Colonic mucosa (tissue), 4 donors: Measurements from ENCODE around the gene RGL2. TPM values are rescaled to one million over a fixed set of nuclear protein-coding genes. Genes with fewer than 3 reads are reported as not detected.

Experiments used
- DNase-seq: peaks from one replicate; pipeline ENCODE4 v3.0.0-alpha.2; 2020
- H3K27ac ChIP-seq: fragments of 200-600 bp; one replicate; pipeline ENCODE4 v1.8.0; 2021
- H3K27me3 ChIP-seq: fragments of 200-600 bp; one replicate; pipeline ENCODE4 v1.8.0; 2021
- H3K36me3 ChIP-seq: fragments of 200-600 bp; one replicate; pipeline ENCODE4 v1.8.0; 2021
- H3K4me1 ChIP-seq: fragments of 200-600 bp; one replicate; pipeline ENCODE4 v1.8.0; 2021; ENCODE audit warnings: mild to moderate bottlenecking
- H3K4me3 ChIP-seq: fragments of 200-600 bp; one replicate; pipeline ENCODE4 v1.8.0; 2021
- H3K9ac ChIP-seq, 2 donors: one replicate each; pipeline ENCODE4 v1.7.0; 2013; ENCODE audit warnings: control low read depth in 2 of 2, low read depth in 2 of 2, low read length in 2 of 2
- H3K9me3 ChIP-seq: fragments of 200-600 bp; one replicate; pipeline ENCODE4 v1.8.0; 2021
- CTCF ChIP-seq: fragments of 200-600 bp; IDR thresholded peaks from one replicate; pipeline ENCODE4 v1.8.0; 2022; ENCODE audit warnings: antibody characterized with exemption, mild to moderate bottlenecking
- intact Hi-C: fragments of 100-400 bp; cut with DNase I; formaldehyde crosslinking; loops from one replicate; pipeline ENCODE4 v1.14.1; 2022
- total RNA-seq, 2 donors: library from RNA; stranded (reverse); fragmentation: NEBNext Ultra II Directional in 1 of 2; extraction: Animal tissue kit (Norgen Biotek cat#: 25700) in 1 of 2; gene quantifications; one replicate each; pipeline ENCODE4 v1.2.1, GENCODE V29; 2021
- donor health status: healthy.
- donor health status: DM: no; HTN: no; CAD: no.
- donor health status: DM: no; HTN: no; CAD: no.

Gene RGL2
- total RNA-seq, 2 donors from 2014 or later = 29.9 to 34.7 TPM

GRCh38 chr6:33339193-33339592 is 40.5 kb upstream of the RGL2 start:
- H3K4me1 ChIP-seq = no peaks in the 10 kb centered on the region
- no peak for DNase-seq
- no peak overlapping the region for H3K9ac ChIP-seq
- H3K27ac ChIP-seq = no peak overlapping the region
- intact Hi-C loops = no loop called here
- H3K9me3 ChIP-seq = no peaks in the 10 kb centered on the region
- no peak overlapping the region for H3K4me3 ChIP-seq
- no peaks in the 10 kb centered on the region for H3K27me3 ChIP-seq
- no peaks in the 10 kb centered on the region for H3K36me3 ChIP-seq
- no peak for TF ChIP-seq CTCF

- Histone ChIP-seq H3K9ac (no peak overlapping the region), H3K9me3 (no peaks in the 10 kb centered on the region), H3K4me3 (no peak overlapping the region), H3K36me3 (no peaks in the 10 kb centered on the region), H3K4me1 (no peaks in the 10 kb centered on the region), H3K27ac (no peak overlapping the region), H3K27me3 (no peaks in the 10 kb centered on the region)
- no peak for DNase-seq
- intact Hi-C loops = no loop called here
- no peak for TF ChIP-seq CTCF
Observed at GRCh38 chr6:33336495-33336894, 37.8 kb upstream of the RGL2 start.

GRCh38 chr6:33335916-33336315 is 37.2 kb upstream of the RGL2 start:
- DNase-seq = no peak
- Histone ChIP-seq H3K27ac (no peak overlapping the region), H3K9me3 (no peaks in the 10 kb centered on the region), H3K36me3 (no peaks in the 10 kb centered on the region), H3K4me3 (no peak overlapping the region), H3K4me1 (no peaks in the 10 kb centered on the region), H3K27me3 (no peaks in the 10 kb centered on the region), H3K9ac (no peak overlapping the region)
- no peak for TF ChIP-seq CTCF
- intact Hi-C loops = no loop called here

GRCh38 chr6:33333666-33334065 is 34.9 kb upstream of the RGL2 start:
- intact Hi-C loops = no loop called here
- no peaks in the 10 kb centered on the region for H3K27me3 ChIP-seq
- DNase-seq = no peak

GRCh38 chr6:33330736-33331135 is 32.0 kb upstream of the RGL2 start:
- Histone ChIP-seq H3K27ac (no peak overlapping the region), H3K36me3 (no peaks in the 10 kb centered on the region), H3K4me1 (no peaks in the 10 kb centered on the region), H3K9ac (no peak overlapping the region), H3K27me3 (no peaks in the 10 kb centered on the region), H3K4me3 (no peak overlapping the region), H3K9me3 (no peaks in the 10 kb centered on the region)
- intact Hi-C loops = no loop called here
- TF ChIP-seq CTCF = no peak
- DNase-seq = no peak

More at GRCh38 chr6:33333666-33334065, 34.9 kb upstream of the RGL2 start:
- TF ChIP-seq CTCF = no peak
- no peak overlapping the region for H3K4me3 ChIP-seq
- H3K9me3 ChIP-seq = no peaks in the 10 kb centered on the region
- no peaks in the 10 kb centered on the region for H3K4me1 ChIP-seq
- no peaks in the 10 kb centered on the region for H3K36me3 ChIP-seq
- H3K9ac ChIP-seq = no peak overlapping the region
- no peak overlapping the region for H3K27ac ChIP-seq

- Histone ChIP-seq H3K4me3 (no peak overlapping the region), H3K27me3 (no peaks in the 10 kb centered on the region), H3K36me3 (no peaks in the 10 kb centered on the region), H3K27ac (no peak overlapping the region), H3K9me3 (no peaks in the 10 kb centered on the region), H3K4me1 (peaks cover under 1% of the 10 kb centered on the region), H3K9ac (no peak overlapping the region)
- no peak for TF ChIP-seq CTCF
- intact Hi-C loops = no loop called here
- no peak for DNase-seq
Observed at GRCh38 chr6:33329058-33329457, 30.3 kb upstream of the RGL2 start.
